PC-9 (cell line): Measurements from ENCODE around the gene NPTX1.

Experiments used
- EZH2 ChIP-seq: fragments of 200-600 bp; sonication (generic); IDR thresholded peaks from 2 replicates; pipeline ENCODE4 v1.8.0; 2017; ENCODE audit warnings: antibody characterized with exemption, low read depth
- TF ChIP-seq, protein P1 (sequence below): fragments of 200-600 bp; sonication (generic); conservative IDR thresholded peaks from 2 replicates; pipeline ENCODE4 v1.6.1; 2017; ENCODE audit warnings: mixed run types, antibody characterized with exemption, mild to moderate bottlenecking, moderate library complexity

DNA sequence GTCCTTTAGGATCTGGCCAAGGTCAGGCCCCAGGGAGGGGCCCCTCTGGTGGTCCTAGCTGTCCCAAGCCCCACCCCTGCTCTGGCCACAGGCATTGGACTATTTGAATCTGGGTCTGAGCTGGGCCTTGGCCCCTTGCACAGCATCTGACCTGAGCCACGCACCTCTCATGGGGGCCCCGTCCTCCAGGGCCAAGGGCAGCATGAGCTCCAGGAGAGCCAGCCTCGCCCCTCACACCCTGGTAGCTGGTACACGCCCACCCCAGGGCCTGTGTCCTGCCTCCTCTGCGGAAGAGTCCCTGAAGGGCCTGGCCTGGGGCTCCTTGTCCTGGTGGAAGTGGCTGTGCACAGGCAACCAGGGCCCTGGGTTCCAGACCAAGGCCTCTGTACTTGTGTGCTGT lies 37.6 kb downstream of the NPTX1 start:
- TF ChIP-seq, protein P1, sequence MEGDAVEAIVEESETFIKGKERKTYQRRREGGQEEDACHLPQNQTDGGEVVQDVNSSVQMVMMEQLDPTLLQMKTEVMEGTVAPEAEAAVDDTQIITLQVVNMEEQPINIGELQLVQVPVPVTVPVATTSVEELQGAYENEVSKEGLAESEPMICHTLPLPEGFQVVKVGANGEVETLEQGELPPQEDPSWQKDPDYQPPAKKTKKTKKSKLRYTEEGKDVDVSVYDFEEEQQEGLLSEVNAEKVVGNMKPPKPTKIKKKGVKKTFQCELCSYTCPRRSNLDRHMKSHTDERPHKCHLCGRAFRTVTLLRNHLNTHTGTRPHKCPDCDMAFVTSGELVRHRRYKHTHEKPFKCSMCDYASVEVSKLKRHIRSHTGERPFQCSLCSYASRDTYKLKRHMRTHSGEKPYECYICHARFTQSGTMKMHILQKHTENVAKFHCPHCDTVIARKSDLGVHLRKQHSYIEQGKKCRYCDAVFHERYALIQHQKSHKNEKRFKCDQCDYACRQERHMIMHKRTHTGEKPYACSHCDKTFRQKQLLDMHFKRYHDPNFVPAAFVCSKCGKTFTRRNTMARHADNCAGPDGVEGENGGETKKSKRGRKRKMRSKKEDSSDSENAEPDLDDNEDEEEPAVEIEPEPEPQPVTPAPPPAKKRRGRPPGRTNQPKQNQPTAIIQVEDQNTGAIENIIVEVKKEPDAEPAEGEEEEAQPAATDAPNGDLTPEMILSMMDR = no peak
- no peak for TF ChIP-seq EZH2
